Astrocyte (in vitro differentiated cells and primary cell): ENCODE data around the gene PRKD3.

Experiments used
- CTCF ChIP-seq: IDR thresholded peaks from 2 replicates; pipeline ENCODE4 v1.5.1; 2011; ENCODE audit warnings: low read depth, mild to moderate bottlenecking, inconsistent platforms, low read length, moderate library complexity; ENCODE audit not compliant: insufficient read depth
- EZH2 ChIP-seq: IDR thresholded peaks from 2 replicates; pipeline ENCODE4 v1.6.1; 2012; ENCODE audit warnings: mild to moderate bottlenecking, low read length, inconsistent platforms; ENCODE audit not compliant: insufficient read depth

- TF ChIP-seq CTCF = no peak
- no peak for TF ChIP-seq EZH2
Observed at GRCh38 chr2:37284381-37284780, 40.3 kb downstream of the PRKD3 start.
